ENCODE measurements around the gene TBC1D5. TPM values are rescaled to one million over a fixed set of nuclear protein-coding genes. Genes with fewer than 3 reads are reported as not detected.

The TBC1D5 gene
- total RNA-seq, 1 donor from 2014 or later, result 55.6 TPM

DNA sequence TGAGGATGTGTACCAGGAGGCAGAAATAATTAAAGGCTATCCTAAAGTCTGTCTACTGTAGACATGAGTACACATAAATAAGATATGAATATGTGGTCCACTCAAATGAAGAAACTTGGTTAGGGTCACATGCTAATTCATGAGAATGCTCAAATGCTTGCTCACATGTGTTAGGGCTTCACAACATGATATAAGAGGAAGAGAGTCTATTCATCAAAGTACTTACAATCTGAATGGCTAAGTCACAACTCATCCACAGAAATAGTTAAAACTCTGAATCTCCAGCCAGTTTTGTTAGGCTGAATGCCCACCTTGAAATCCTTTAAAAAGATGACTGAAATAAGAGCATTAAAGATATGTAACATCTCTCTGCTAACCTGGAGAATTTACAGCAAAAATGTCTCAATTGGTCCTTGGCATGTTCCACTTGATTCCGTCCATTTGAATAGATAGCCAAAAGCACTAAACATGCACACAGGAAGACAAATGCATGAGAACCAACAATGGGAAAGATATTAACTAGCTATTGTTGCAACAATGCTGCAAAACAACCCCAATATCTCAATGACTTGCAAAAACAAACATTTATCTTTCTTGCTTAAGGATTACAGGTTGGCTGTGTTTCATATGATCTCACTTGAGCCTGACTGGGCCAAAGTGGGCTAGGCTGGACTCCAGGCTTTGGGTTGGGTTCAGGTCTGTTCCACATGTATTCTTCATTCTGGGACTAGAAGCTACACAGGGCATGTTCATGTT is 10.6 kb upstream of the TBC1D5 start:
- no peaks in the 10 kb centered on the region for H3K27me3 Mint-ChIP-seq
- no peaks in the 10 kb centered on the region for H3K9me3 Mint-ChIP-seq (ENCODE audit: low read depth)
- TF ChIP-seq, protein P1, sequence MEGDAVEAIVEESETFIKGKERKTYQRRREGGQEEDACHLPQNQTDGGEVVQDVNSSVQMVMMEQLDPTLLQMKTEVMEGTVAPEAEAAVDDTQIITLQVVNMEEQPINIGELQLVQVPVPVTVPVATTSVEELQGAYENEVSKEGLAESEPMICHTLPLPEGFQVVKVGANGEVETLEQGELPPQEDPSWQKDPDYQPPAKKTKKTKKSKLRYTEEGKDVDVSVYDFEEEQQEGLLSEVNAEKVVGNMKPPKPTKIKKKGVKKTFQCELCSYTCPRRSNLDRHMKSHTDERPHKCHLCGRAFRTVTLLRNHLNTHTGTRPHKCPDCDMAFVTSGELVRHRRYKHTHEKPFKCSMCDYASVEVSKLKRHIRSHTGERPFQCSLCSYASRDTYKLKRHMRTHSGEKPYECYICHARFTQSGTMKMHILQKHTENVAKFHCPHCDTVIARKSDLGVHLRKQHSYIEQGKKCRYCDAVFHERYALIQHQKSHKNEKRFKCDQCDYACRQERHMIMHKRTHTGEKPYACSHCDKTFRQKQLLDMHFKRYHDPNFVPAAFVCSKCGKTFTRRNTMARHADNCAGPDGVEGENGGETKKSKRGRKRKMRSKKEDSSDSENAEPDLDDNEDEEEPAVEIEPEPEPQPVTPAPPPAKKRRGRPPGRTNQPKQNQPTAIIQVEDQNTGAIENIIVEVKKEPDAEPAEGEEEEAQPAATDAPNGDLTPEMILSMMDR (IDR thresholded peaks at IDR 0.05; ENCODE audit: unreplicated experiment), result no peak
- no peak for DNase-seq (ENCODE audit: low spot score, unreplicated experiment)
- no peak overlapping the region for H3K4me3 Mint-ChIP-seq (ENCODE audit: low read depth)
- no peaks in the 10 kb centered on the region for H3K36me3 Mint-ChIP-seq (ENCODE audit: insufficient read depth)
- no peak overlapping the region for H3K27ac Mint-ChIP-seq
- H3K4me1 Mint-ChIP-seq (ENCODE audit: low read depth), result no peaks in the 10 kb centered on the region

GRCh38 chr3:17752436-17752835 is 10.0 kb upstream of the TBC1D5 start:
- Mint-ChIP-seq H3K27ac (no peak overlapping the region), H3K36me3 (ENCODE audit: insufficient read depth) (no peaks in the 10 kb centered on the region), H3K4me3 (ENCODE audit: low read depth) (no peak overlapping the region), H3K4me1 (ENCODE audit: low read depth) (peaks cover under 1% of the 10 kb centered on the region), H3K9me3 (ENCODE audit: low read depth) (no peaks in the 10 kb centered on the region), H3K27me3 (no peaks in the 10 kb centered on the region)
- no peak for DNase-seq (ENCODE audit: low spot score, unreplicated experiment)
- TF ChIP-seq, protein P1 (IDR thresholded peaks at IDR 0.05; ENCODE audit: unreplicated experiment), result no peak

GRCh38 chr3:17749705-17750293 is 7.4 kb upstream of the TBC1D5 start:
- no peaks in the 10 kb centered on the region for H3K9me3 Mint-ChIP-seq (ENCODE audit: low read depth)
- no peak overlapping the region for H3K4me3 Mint-ChIP-seq (ENCODE audit: low read depth)
- H3K27me3 Mint-ChIP-seq, result no peaks in the 10 kb centered on the region
- H3K27ac Mint-ChIP-seq, result no peak overlapping the region
- no peaks in the 10 kb centered on the region for H3K36me3 Mint-ChIP-seq (ENCODE audit: insufficient read depth)
- TF ChIP-seq, protein P1 (IDR thresholded peaks at IDR 0.05; ENCODE audit: unreplicated experiment), result no peak
- no peak for DNase-seq (ENCODE audit: low spot score, unreplicated experiment)
- H3K4me1 Mint-ChIP-seq (ENCODE audit: low read depth), result peaks cover 5% of the 10 kb centered on the region

DNA sequence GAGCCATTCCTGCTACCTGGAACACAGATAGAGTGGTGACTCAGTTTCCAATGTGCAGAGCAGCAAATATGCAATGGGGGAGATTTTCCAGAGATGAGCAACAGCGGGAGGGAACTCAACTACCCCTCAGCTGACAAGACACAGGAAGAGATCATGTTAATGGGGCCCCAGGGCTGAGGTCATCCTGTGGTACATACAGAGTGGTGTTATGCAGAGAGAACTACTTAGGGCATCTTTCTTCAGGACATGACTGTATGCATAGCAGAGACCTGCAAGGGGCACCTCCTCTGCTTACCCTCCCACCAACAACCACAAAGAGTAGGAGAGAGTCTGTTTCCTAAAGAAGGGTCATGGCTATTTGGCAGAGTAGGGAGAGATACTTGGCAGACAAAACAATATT is 6.8 kb upstream of the TBC1D5 start:
- TF ChIP-seq, protein P1 (IDR thresholded peaks at IDR 0.05; ENCODE audit: unreplicated experiment), result no peak
- H3K4me1 Mint-ChIP-seq (ENCODE audit: low read depth), result peaks cover 7% of the 10 kb centered on the region
- H3K27ac Mint-ChIP-seq, result no peak overlapping the region
- H3K4me3 Mint-ChIP-seq (ENCODE audit: low read depth), result no peak overlapping the region
- no peaks in the 10 kb centered on the region for H3K36me3 Mint-ChIP-seq (ENCODE audit: insufficient read depth)
- no peak for DNase-seq (ENCODE audit: low spot score, unreplicated experiment)
- no peaks in the 10 kb centered on the region for H3K9me3 Mint-ChIP-seq (ENCODE audit: low read depth)
- H3K27me3 Mint-ChIP-seq, result no peaks in the 10 kb centered on the region

GRCh38 chr3:17747890-17748247 is 5.4 kb upstream of the TBC1D5 start:
- H3K9me3 Mint-ChIP-seq (ENCODE audit: low read depth), result no peaks in the 10 kb centered on the region
- H3K27ac Mint-ChIP-seq, result no peak overlapping the region
- no peak overlapping the region for H3K4me3 Mint-ChIP-seq (ENCODE audit: low read depth)
- no peaks in the 10 kb centered on the region for H3K36me3 Mint-ChIP-seq (ENCODE audit: insufficient read depth)
- TF ChIP-seq, protein P1 (IDR thresholded peaks at IDR 0.05; ENCODE audit: unreplicated experiment), result no peak
- no peak for DNase-seq (ENCODE audit: low spot score, unreplicated experiment)
- peaks cover 12% of the 10 kb centered on the region for H3K4me1 Mint-ChIP-seq (ENCODE audit: low read depth)
- H3K27me3 Mint-ChIP-seq, result no peaks in the 10 kb centered on the region
